Measurements from ENCODE around the gene RAMP3. TPM values are rescaled to one million over a fixed set of nuclear protein-coding genes. Genes with fewer than 3 reads are reported as not detected.

Gene RAMP3
- total RNA-seq, 4 donors from 2014 or later = 9.6 to 39.3 (median 33.2) TPM

- in situ Hi-C loops (cut with MboI; ENCODE audit: low sequenced_read_pairs in 4 of 4) (loop anchor here (10.0 to 25.0 kb wide), 3 partner anchors 205 to 275 kb away; no protein-coding TSS in a partner anchor), intact Hi-C loops (cut with DNase I; ENCODE audit: low total_unique reads) (no loop called here)
- H3K27ac ChIP-seq = no peak overlapping the region
- no peaks in the 10 kb centered on the region for H3K36me3 ChIP-seq
- no peaks in the 10 kb centered on the region for H3K27me3 ChIP-seq
- no peak for DNase-seq
- no peak for TF ChIP-seq CTCF (IDR thresholded peaks at IDR 0.05 in 4 of 5, conservative IDR thresholded peaks at IDR 0.05 in 1 of 5)
- TF ChIP-seq POLR2A (IDR thresholded peaks at IDR 0.05) = no peak
- no peak for ATAC-seq
- no peak overlapping the region for H3K4me3 ChIP-seq
- H3K4me1 ChIP-seq = no peaks in the 10 kb centered on the region
- H3K9me3 ChIP-seq = no peaks in the 10 kb centered on the region
Observed at GRCh38 chr7:45129906-45130305, 27.7 kb upstream of the RAMP3 start.

- no peak overlapping the region for H3K27ac ChIP-seq
- ATAC-seq (no peak), DNase-seq (no peak)
- H3K27me3 ChIP-seq = no peaks in the 10 kb centered on the region
- no peak overlapping the region for H3K4me3 ChIP-seq
- no peak for TF ChIP-seq CTCF (IDR thresholded peaks at IDR 0.05 in 4 of 5, conservative IDR thresholded peaks at IDR 0.05 in 1 of 5)
- TF ChIP-seq POLR2A (IDR thresholded peaks at IDR 0.05) = no peak
- intact Hi-C loops (cut with DNase I; ENCODE audit: low total_unique reads) = no loop called here
- in situ Hi-C loops (cut with MboI; ENCODE audit: low sequenced_read_pairs in 4 of 4) = loop anchor here in 3 of 4 donors (10.0 to 25.0 kb wide), 3 partner anchors 206 to 276 kb away; no protein-coding TSS in a partner anchor
- H3K4me1 ChIP-seq = no peaks in the 10 kb centered on the region
- H3K36me3 ChIP-seq = no peaks in the 10 kb centered on the region
- no peaks in the 10 kb centered on the region for H3K9me3 ChIP-seq
Observed at GRCh38 chr7:45130910-45131309, 26.7 kb upstream of the RAMP3 start.

GRCh38 chr7:45131891-45132290 is 25.7 kb upstream of the RAMP3 start:
- DNase-seq = no peak
- no peaks in the 10 kb centered on the region for H3K27me3 ChIP-seq
- intact Hi-C loops (cut with DNase I; ENCODE audit: low total_unique reads) (no loop called here), in situ Hi-C loops (cut with MboI; ENCODE audit: low sequenced_read_pairs in 4 of 4) (loop anchor here in 3 of 4 donors (10.0 to 25.0 kb wide), 3 partner anchors 207 to 277 kb away; no protein-coding TSS in a partner anchor)
- H3K4me3 ChIP-seq = no peak overlapping the region
- no peaks in the 10 kb centered on the region for H3K9me3 ChIP-seq
- H3K27ac ChIP-seq = no peak overlapping the region
- no peaks in the 10 kb centered on the region for H3K36me3 ChIP-seq
- no peak for ATAC-seq
- H3K4me1 ChIP-seq = no peaks in the 10 kb centered on the region
- TF ChIP-seq POLR2A (IDR thresholded peaks at IDR 0.05) = no peak

GRCh38 chr7:45132708-45133320 is 24.8 kb upstream of the RAMP3 start:
- no peaks in the 10 kb centered on the region for H3K36me3 ChIP-seq
- DNase-seq (no peak), ATAC-seq (no peak)
- TF ChIP-seq CTCF (IDR thresholded peaks at IDR 0.05 in 4 of 5, conservative IDR thresholded peaks at IDR 0.05 in 1 of 5) (no peak), POLR2A (IDR thresholded peaks at IDR 0.05) (no peak)
- no peaks in the 10 kb centered on the region for H3K4me1 ChIP-seq
- H3K27ac ChIP-seq = no peak overlapping the region
- no peak overlapping the region for H3K4me3 ChIP-seq
- H3K27me3 ChIP-seq = no peaks in the 10 kb centered on the region
- in situ Hi-C loops (cut with MboI; ENCODE audit: low sequenced_read_pairs in 4 of 4) = loop anchor here in 3 of 4 donors (10.0 to 25.0 kb wide), 3 partner anchors 208 to 278 kb away; no protein-coding TSS in a partner anchor
- intact Hi-C loops (cut with DNase I; ENCODE audit: low total_unique reads) = no loop called here
- no peaks in the 10 kb centered on the region for H3K9me3 ChIP-seq

GRCh38 chr7:45133352-45133751 is 24.2 kb upstream of the RAMP3 start:
- in situ Hi-C loops (cut with MboI; ENCODE audit: low sequenced_read_pairs in 4 of 4) = loop anchor here in 3 of 4 donors (10.0 to 25.0 kb wide), 3 partner anchors 209 to 279 kb away; no protein-coding TSS in a partner anchor
- H3K36me3 ChIP-seq = no peaks in the 10 kb centered on the region
- H3K27ac ChIP-seq = no peak overlapping the region

More at GRCh38 chr7:45133352-45133751, 24.2 kb upstream of the RAMP3 start:
- intact Hi-C loops (cut with DNase I; ENCODE audit: low total_unique reads) = no loop called here
- DNase-seq = no peak
- Histone ChIP-seq H3K4me3 (no peak overlapping the region), H3K9me3 (no peaks in the 10 kb centered on the region), H3K4me1 (no peaks in the 10 kb centered on the region), H3K27me3 (no peaks in the 10 kb centered on the region)
- no peak for TF ChIP-seq CTCF (IDR thresholded peaks at IDR 0.05 in 4 of 5, conservative IDR thresholded peaks at IDR 0.05 in 1 of 5)
- no peak for TF ChIP-seq POLR2A (IDR thresholded peaks at IDR 0.05)
- no peak for ATAC-seq
